T-cell (primary cell): ENCODE results near the gene FOXP3. TPM values are rescaled to one million over a fixed set of nuclear protein-coding genes. Genes with fewer than 3 reads are reported as not detected.

Experiments used
- ATAC-seq, 4 experiments: fragments of 200-7000 bp in 3 of 4; fragments of 150-1000 bp in 1 of 4; cut with Tn5 transposase; replicated peaks in 1 of 4; 1 replicate in 3 of 4; 2 replicates in 1 of 4; pipeline ENCODE4 v1.10.0; 2021; ENCODE audit warnings: moderate library complexity in 3 of 4, mild to moderate bottlenecking in 2 of 4, moderate number of reproducible peaks in 1 of 4
- CTCF ChIA-PET, 2 donors: fragments of 300-600 bp; sonication (Branson Sonifier 250); formaldehyde crosslinking; loops; one replicate each; lab custom pipeline; 2022; ENCODE audit warnings: antibody characterized with exemption in 2 of 2; lab: Charles Lee
- POLR2A ChIA-PET, 2 donors: fragments of 300-600 bp; sonication (Branson Sonifier 250); formaldehyde crosslinking; loops; one replicate each; lab custom pipeline; 2022; ENCODE audit warnings: antibody characterized with exemption in 2 of 2; lab: Charles Lee
- DNase-seq, 35 experiments: peaks; one replicate each; pipeline versions ENCODE4 v3.0.0 to v3.0.0-alpha.2; 2013 to 2023
- H3K27ac ChIP-seq: one replicate; pipeline ENCODE4 v1.5.1; 2013; ENCODE audit warnings: low read length
- H3K27me3 ChIP-seq, 2 experiments: replicated peaks in 1 of 2; 1 replicate in 1 of 2; 2 replicates in 1 of 2; pipeline versions ENCODE4 v1.6.1 to v1.7.0; 2013; ENCODE audit warnings: low read length in 1 of 2, mixed read lengths in 1 of 2; ENCODE audit not compliant: control insufficient read depth in 2 of 2, insufficient read depth in 2 of 2; ENCODE audit errors: extremely low read depth in 1 of 2
- H3K36me3 ChIP-seq, 2 donors: 1 replicate in 1 of 2; 2 replicates in 1 of 2; pipeline versions ENCODE4 v1.6.1 to v1.7.0; 2013; ENCODE audit warnings: low read length in 1 of 2; ENCODE audit not compliant: control insufficient read depth in 2 of 2, insufficient read depth in 1 of 2; ENCODE audit errors: extremely low read depth in 1 of 2
- H3K4me1 ChIP-seq, 2 experiments: 1 replicate in 1 of 2; 2 replicates in 1 of 2; pipeline versions ENCODE4 v1.6.1 to v1.7.0; 2013; ENCODE audit warnings: low read length in 2 of 2, mixed read lengths in 1 of 2; ENCODE audit not compliant: insufficient read depth in 2 of 2, control insufficient read depth in 1 of 2; ENCODE audit errors: extremely low read depth in 1 of 2
- H3K4me3 ChIP-seq, 2 donors: 1 replicate in 1 of 2; 2 replicates in 1 of 2; pipeline versions ENCODE4 v1.5.1 to v1.7.0; 2013; ENCODE audit warnings: mild to moderate bottlenecking in 2 of 2, low read length in 1 of 2, moderate library complexity in 1 of 2; ENCODE audit not compliant: control insufficient read depth in 1 of 2; ENCODE audit errors: extremely low read depth in 1 of 2
- H3K9me3 ChIP-seq: 2 replicates; pipeline ENCODE4 v1.7.0; 2013
- H3K27ac Mint-ChIP-seq, 2 donors: one replicate each; pipeline ENCODE4 v1.8.0; 2020 to 2021; ENCODE audit warnings: mild to moderate bottlenecking in 2 of 2, mixed read lengths in 2 of 2
- H3K27me3 Mint-ChIP-seq, 2 donors: one replicate each; pipeline ENCODE4 v1.8.0; 2021 to 2022; ENCODE audit warnings: mixed read lengths in 2 of 2
- H3K36me3 Mint-ChIP-seq: one replicate; pipeline ENCODE4 v1.8.0; 2021; ENCODE audit warnings: mixed read lengths
- H3K4me1 Mint-ChIP-seq, 3 donors: one replicate each; pipeline ENCODE4 v1.8.0; 2020 to 2022; ENCODE audit warnings: mixed read lengths in 3 of 3, mild to moderate bottlenecking in 1 of 3
- H3K4me3 Mint-ChIP-seq, 3 donors: one replicate each; pipeline ENCODE4 v1.8.0; 2020 to 2022; ENCODE audit warnings: mild to moderate bottlenecking in 3 of 3, mixed read lengths in 3 of 3, moderate library complexity in 3 of 3
- H3K9me3 Mint-ChIP-seq, 3 donors: one replicate each; pipeline ENCODE4 v1.8.0; 2020 to 2022; ENCODE audit warnings: mixed read lengths in 3 of 3
- WGBS: methylation state at CpG from one replicate; pipeline ENCODE4 v1.1.5; 2013; ENCODE audit warnings: missing lambda C conversion rate; ENCODE audit not compliant: insufficient coverage; 5-methylcytosine and 5-hydroxymethylcytosine counted together
- total RNA-seq, 35 experiments: library from RNA in 6 of 35; stranded (reverse) in 6 of 35; fragments of 120-200 nt in 1 of 35; gene quantifications; one replicate each; pipeline versions ENCODE4 v1.2.1 to v1.2.4 and lab custom pipeline; 2013 to 2026

The FOXP3 gene
- total RNA-seq, 5 donors from 2014 or later (not counting 1 experiment from before 2014, with no cell fraction given): 9.0 to 30.1 (median 21.7) TPM

DNA sequence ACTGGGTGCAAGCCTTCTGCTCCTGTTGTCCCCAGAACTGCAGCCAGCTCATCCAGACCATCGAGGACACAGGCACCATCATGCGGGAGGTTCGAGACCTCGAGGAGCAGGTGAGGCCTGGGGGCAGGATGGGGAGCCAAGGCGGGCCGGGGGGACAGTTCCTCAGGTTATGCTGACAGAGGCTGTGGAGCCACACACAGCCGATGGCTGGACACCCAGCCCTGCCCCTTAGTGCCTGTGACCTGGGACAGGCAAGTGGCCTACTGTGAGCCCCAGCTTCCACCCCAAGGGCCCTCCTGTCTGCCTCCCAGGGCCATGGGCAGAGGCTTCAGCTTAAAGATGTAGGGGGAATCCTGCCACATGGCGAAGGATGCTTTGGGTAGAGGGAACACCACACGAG lies 14.9 kb downstream of the FOXP3 start:
- Histone ChIP-seq H3K27me3 (no peaks in the 10 kb centered on the region), H3K36me3 (peaks cover 0 to 28% of the 10 kb centered on the region in 2 donors), H3K4me3 (no peak overlapping the region), H3K9me3 (no peaks in the 10 kb centered on the region), H3K27ac (no peak overlapping the region), H3K4me1 (no peaks in the 10 kb centered on the region)
- DNase-seq: no peak
- Mint-ChIP-seq H3K27me3 (peaks cover 0 to 10% of the 10 kb centered on the region in 2 donors), H3K27ac (no peak overlapping the region), H3K4me3 (no peak overlapping the region), H3K9me3 (no peaks in the 10 kb centered on the region), H3K4me1 (peaks cover 5 to 7% (median 6%) of the 10 kb centered on the region in 3 donors), H3K36me3 (peaks cover 19% of the 10 kb centered on the region)
- POLR2A ChIA-PET: interaction anchor here in 1 of 2 donors (0.6 kb wide), 1 partner anchor 12 kb away, joined by 7 read pairs; no protein-coding TSS in a partner anchor
- CTCF ChIA-PET: no interaction called here
- WGBS: no CpG with 5 or more reads among the region's 9 CpGs
- ATAC-seq: no peak

GRCh38 chrX:49249071-49249470 lies 15.4 kb downstream of the FOXP3 start:
- no CpG with 5 or more reads among the region's 6 CpGs for WGBS
- H3K27me3 Mint-ChIP-seq: peaks cover 0 to 10% of the 10 kb centered on the region in 2 donors
- Histone ChIP-seq H3K36me3 (peaks cover 0 to 30% of the 10 kb centered on the region in 2 donors), H3K27ac (no peak overlapping the region), H3K9me3 (no peaks in the 10 kb centered on the region), H3K4me3 (no peak overlapping the region), H3K4me1 (no peaks in the 10 kb centered on the region), H3K27me3 (no peaks in the 10 kb centered on the region)
- ATAC-seq: no peak
- H3K4me1 Mint-ChIP-seq: peaks cover 5 to 7% (median 6%) of the 10 kb centered on the region in 3 donors
- no peak overlapping the region for H3K4me3 Mint-ChIP-seq
- no peak for DNase-seq
- no peaks in the 10 kb centered on the region for H3K9me3 Mint-ChIP-seq
- peaks cover 23% of the 10 kb centered on the region for H3K36me3 Mint-ChIP-seq
- H3K27ac Mint-ChIP-seq: no peak overlapping the region
- POLR2A ChIA-PET: interaction anchor here in 1 of 2 donors (0.6 to 1.1 kb wide), 3 partner anchors 11 to 98 kb away, joined by 5 to 8 read pairs (median 7); no protein-coding TSS in a partner anchor
- CTCF ChIA-PET: no interaction called here

GRCh38 chrX:49247916-49248811 lies 16.3 kb downstream of the FOXP3 start:
- POLR2A ChIA-PET: interaction anchor here in 1 of 2 donors (0.5 to 1.1 kb wide), 3 partner anchors 15 to 97 kb away, joined by 3 to 8 read pairs (median 5); no protein-coding TSS in a partner anchor
- ATAC-seq: no peak

DNA sequence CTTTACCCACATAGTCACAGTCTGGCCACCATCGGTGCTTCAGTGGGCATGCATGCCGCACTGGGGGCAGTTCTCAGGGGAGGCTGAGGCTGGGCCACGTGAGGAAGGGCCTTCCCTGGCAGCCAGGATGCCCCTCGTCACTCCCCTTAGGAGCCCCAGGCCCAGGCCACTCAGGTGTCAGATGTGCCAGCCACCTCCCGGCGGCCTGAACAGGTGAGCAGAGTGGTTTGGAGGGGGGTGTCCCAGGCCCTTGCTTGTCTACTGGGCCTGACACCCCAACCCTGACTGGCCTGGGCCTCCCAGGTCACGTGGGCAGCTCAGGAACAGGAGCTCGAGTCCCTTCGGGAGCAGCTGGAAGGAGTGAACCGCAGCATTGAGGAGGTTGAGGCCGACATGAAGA lies 17.2 kb downstream of the FOXP3 start:
- H3K4me1 Mint-ChIP-seq: peaks cover 5 to 7% (median 6%) of the 10 kb centered on the region in 3 donors
- Histone ChIP-seq H3K36me3 (peaks cover 0 to 45% of the 10 kb centered on the region in 2 donors), H3K4me1 (no peaks in the 10 kb centered on the region), H3K27me3 (no peaks in the 10 kb centered on the region), H3K9me3 (no peaks in the 10 kb centered on the region), H3K4me3 (no peak overlapping the region), H3K27ac (no peak overlapping the region)
- H3K27ac Mint-ChIP-seq: peak overlapping the region in 1 of 2 donors; percentile 68
- no peak for DNase-seq
- peaks cover 26% of the 10 kb centered on the region for H3K36me3 Mint-ChIP-seq
- ChIA-PET POLR2A (no interaction called here), CTCF (no interaction called here)
- no peaks in the 10 kb centered on the region for H3K9me3 Mint-ChIP-seq
- no peak for ATAC-seq
- H3K4me3 Mint-ChIP-seq: no peak overlapping the region
- no CpG with 5 or more reads among the region's 11 CpGs for WGBS
- H3K27me3 Mint-ChIP-seq: peaks cover 0 to 10% of the 10 kb centered on the region in 2 donors

More at GRCh38 chrX:49247916-49248811, 16.3 kb downstream of the FOXP3 start:
- Histone ChIP-seq H3K9me3 (no peaks in the 10 kb centered on the region), H3K4me1 (no peaks in the 10 kb centered on the region), H3K27me3 (no peaks in the 10 kb centered on the region), H3K36me3 (peaks cover 0 to 36% of the 10 kb centered on the region in 2 donors), H3K4me3 (no peak overlapping the region), H3K27ac (no peak overlapping the region)
- Mint-ChIP-seq H3K27me3 (peaks cover 0 to 10% of the 10 kb centered on the region in 2 donors), H3K9me3 (no peaks in the 10 kb centered on the region), H3K4me3 (no peak overlapping the region), H3K36me3 (peaks cover 30% of the 10 kb centered on the region), H3K4me1 (peaks cover 5 to 7% (median 6%) of the 10 kb centered on the region in 3 donors), H3K27ac (no peak overlapping the region)
- whole genome bisulfite sequencing: 94% methylated on average over 15 of the region's 28 CpGs
- DNase-seq: no peak
- CTCF ChIA-PET: no interaction called here

GRCh38 chrX:49246541-49246940 lies 18.0 kb downstream of the FOXP3 start:
- WGBS: no CpG with 5 or more reads among the region's 10 CpGs
- Histone ChIP-seq H3K27ac (no peak overlapping the region), H3K27me3 (no peaks in the 10 kb centered on the region), H3K4me1 (no peaks in the 10 kb centered on the region), H3K4me3 (no peak overlapping the region), H3K36me3 (peaks cover 0 to 48% of the 10 kb centered on the region in 2 donors), H3K9me3 (no peaks in the 10 kb centered on the region)
- peak overlapping the region in 1 of 2 donors; percentile 65 for H3K27ac Mint-ChIP-seq
- H3K27me3 Mint-ChIP-seq: peaks cover 0 to 7% of the 10 kb centered on the region in 2 donors
- no peaks in the 10 kb centered on the region for H3K9me3 Mint-ChIP-seq
- ATAC-seq (no peak), DNase-seq (no peak)
- H3K4me3 Mint-ChIP-seq: no peak overlapping the region
- POLR2A ChIA-PET: no interaction called here
- CTCF ChIA-PET: no interaction called here
- peaks cover 5 to 7% (median 6%) of the 10 kb centered on the region in 3 donors for H3K4me1 Mint-ChIP-seq
- H3K36me3 Mint-ChIP-seq: peaks cover 21% of the 10 kb centered on the region

GRCh38 chrX:49244207-49244606 lies 20.3 kb downstream of the FOXP3 start:
- H3K27me3 ChIP-seq: no peaks in the 10 kb centered on the region
- H3K4me3 ChIP-seq: no peak overlapping the region
- Mint-ChIP-seq H3K9me3 (no peaks in the 10 kb centered on the region), H3K27me3 (no peaks in the 10 kb centered on the region), H3K36me3 (peaks cover 18% of the 10 kb centered on the region), H3K4me3 (no peak overlapping the region), H3K27ac (no peak overlapping the region), H3K4me1 (peaks cover 0 to 10% (median 10%) of the 10 kb centered on the region in 3 donors)
- H3K4me1 ChIP-seq: peaks cover 0 to 3% of the 10 kb centered on the region in 2 experiments
- ATAC-seq (no peak), DNase-seq (no peak)
- ChIA-PET CTCF (no interaction called here), POLR2A (no interaction called here)
- no peaks in the 10 kb centered on the region for H3K9me3 ChIP-seq
- no peak overlapping the region for H3K27ac ChIP-seq
- H3K36me3 ChIP-seq: peaks cover 0 to 49% of the 10 kb centered on the region in 2 donors
- no CpG with 5 or more reads among the region's 2 CpGs for WGBS
